Stomach (tissue), 9 donors: ENCODE measurements around the gene FAM107B. TPM values are rescaled to one million over a fixed set of nuclear protein-coding genes. Genes with fewer than 3 reads are reported as not detected.

Source experiments
- DNase-seq, 2 donors: peaks; one replicate each; pipeline versions ENCODE4 v3.0.0 to v3.0.0-alpha.2; 2013 to 2019
- H3K27ac ChIP-seq, 5 donors: fragments of 200-600 bp in 4 of 5; sonication (generic) in 4 of 5; one replicate each; pipeline ENCODE4 v1.5.1; 2013 to 2019; ENCODE audit warnings: mild to moderate bottlenecking in 1 of 5, moderate library complexity in 1 of 5
- H3K27me3 ChIP-seq, 3 donors: fragments of 200-600 bp; sonication (generic); one replicate each; pipeline ENCODE4 v1.5.1; 2017 to 2019; ENCODE audit warnings: mixed run types in 1 of 3
- H3K36me3 ChIP-seq, 4 donors: fragments of 200-600 bp; sonication (generic); 1 replicate in 3 of 4; 2 replicates in 1 of 4; pipeline ENCODE4 v1.5.1; 2016 to 2019
- H3K4me1 ChIP-seq, 4 donors: fragments of 200-600 bp; sonication (generic); one replicate each; pipeline ENCODE4 v1.5.1; 2016 to 2019
- H3K4me3 ChIP-seq, 4 donors: fragments of 200-600 bp; sonication (generic) in 3 of 4; one replicate each; pipeline ENCODE4 v1.5.1; 2016 to 2019; ENCODE audit warnings: mild to moderate bottlenecking in 1 of 4
- H3K9me3 ChIP-seq, 4 donors: fragments of 200-600 bp; sonication (generic); one replicate each; pipeline ENCODE4 v1.5.1; 2016 to 2019
- CTCF ChIP-seq, 7 experiments: fragments of 450-650 bp in 4 of 7; fragments of 200-600 bp in 3 of 7; sonication (generic) in 3 of 7; IDR thresholded peaks; one replicate each; pipeline ENCODE4 v1.5.1; 2016 to 2019; ENCODE audit warnings: antibody characterized with exemption in 7 of 7, control low read depth in 2 of 7, mild to moderate bottlenecking in 1 of 7
- EP300 ChIP-seq: sonication (generic); formaldehyde crosslinking; IDR thresholded peaks from one replicate; pipeline ENCODE4 v1.6.1; 2017; ENCODE audit warnings: antibody characterized with exemption
- POLR2A ChIP-seq, 4 donors: fragments of 450-650 bp; IDR thresholded peaks; one replicate each; pipeline ENCODE4 v1.6.1; 2016; ENCODE audit warnings: antibody characterized with exemption in 4 of 4, control low read depth in 2 of 4, mild to moderate bottlenecking in 1 of 4, moderate library complexity in 1 of 4
- POLR2AphosphoS5 ChIP-seq, 3 donors: sonication (generic); formaldehyde crosslinking; IDR thresholded peaks; one replicate each; pipeline ENCODE4 v1.6.1; 2016; ENCODE audit warnings: antibody characterized with exemption in 3 of 3
- WGBS, 5 donors: extraction: QIAGEN DNeasy Blood & Tissue Kit in 3 of 5; methylation state at CpG; one replicate each; pipeline versions ENCODE4 v1.1.5 to v1.1.7; 2013 to 2018; 5-methylcytosine and 5-hydroxymethylcytosine counted together
- intact Hi-C: fragments of 100-400 bp; cut with DNase I; formaldehyde crosslinking; loops from one replicate; pipeline ENCODE4 v1.15.1; 2023; ENCODE audit warnings: low total_unique reads
- polyA plus RNA-seq, 3 donors: library from polyadenylated mRNA; stranded (reverse); fragments of 200-250 nt; gene quantifications; one replicate each; pipeline ENCODE4 v1.2.3, GENCODE V29; 2013
- total RNA-seq, 5 donors: library from RNA; depleted of rRNA; stranded (reverse); fragments of >200 nt; gene quantifications; one replicate each; pipeline versions ENCODE4 v1.1.0 to v1.2.3, GENCODE V29; 2014 to 2016
- donor health status: healthy with polysubstance abuse.
- donor health status: Bipolar disorder and iron deficiency.
- donor health status: healthy.

Gene FAM107B
- total and polyA plus RNA-seq, 8 donors, result 18.7 to 397 (median 160) TPM

GRCh38 chr10:14530465-14530864 lies 244.2 kb downstream of the FAM107B start:
- WGBS, 5 donors, result 57 to 73% (median 69%) methylated on average over 5 of the region's 5 CpGs
- H3K36me3 ChIP-seq, result peaks cover 11 to 68% (median 45%) of the 10 kb centered on the region in 4 donors
- DNase-seq, result no peak
- peaks cover 25 to 89% (median 43%) of the 10 kb centered on the region in 4 donors for H3K4me1 ChIP-seq
- H3K27ac ChIP-seq, result no peak overlapping the region
- H3K4me3 ChIP-seq, result no peak overlapping the region
- intact Hi-C loops, result loop anchor here (10.0 kb wide), 1 partner anchor 294 kb away; no protein-coding TSS in a partner anchor
- H3K9me3 ChIP-seq, result no peaks in the 10 kb centered on the region
- TF ChIP-seq EP300 (no peak), POLR2A (IDR thresholded peaks at IDR 0.05) (no peak), POLR2AphosphoS5 (IDR thresholded peaks at IDR 0.05) (no peak), CTCF (IDR thresholded peaks at IDR 0.05) (no peak)
- H3K27me3 ChIP-seq, result no peaks in the 10 kb centered on the region

- intact Hi-C loops, result no loop called here
- Histone ChIP-seq H3K36me3 (peaks cover 11 to 61% (median 45%) of the 10 kb centered on the region in 4 donors), H3K4me1 (peaks cover 25 to 90% (median 46%) of the 10 kb centered on the region in 4 donors), H3K27ac (no peak overlapping the region), H3K9me3 (no peaks in the 10 kb centered on the region), H3K4me3 (no peak overlapping the region), H3K27me3 (no peaks in the 10 kb centered on the region)
- WGBS, 5 donors, result 51 to 67% (median 64%) methylated on average over 3 of the region's 3 CpGs
- DNase-seq, result no peak
- no peak for TF ChIP-seq EP300
- no peak for TF ChIP-seq POLR2AphosphoS5 (IDR thresholded peaks at IDR 0.05)
- no peak for TF ChIP-seq POLR2A (IDR thresholded peaks at IDR 0.05)
- no peak for TF ChIP-seq CTCF (IDR thresholded peaks at IDR 0.05)
Measured at GRCh38 chr10:14529351-14529750, 245.3 kb downstream of the FAM107B start.

GRCh38 chr10:14528450-14528849 lies 246.2 kb downstream of the FAM107B start:
- H3K4me3 ChIP-seq, result no peak overlapping the region
- H3K27me3 ChIP-seq, result no peaks in the 10 kb centered on the region
- no peak for TF ChIP-seq POLR2A (IDR thresholded peaks at IDR 0.05)
- no peak for TF ChIP-seq POLR2AphosphoS5 (IDR thresholded peaks at IDR 0.05)
- peak overlapping the region in 1 of 5 donors; percentile 1 for H3K27ac ChIP-seq
- WGBS, 5 donors, result 78 to 96% (median 95%) methylated on average over 2 of the region's 2 CpGs
- intact Hi-C loops, result no loop called here
- no peaks in the 10 kb centered on the region for H3K9me3 ChIP-seq
- peaks cover 11 to 52% (median 37%) of the 10 kb centered on the region in 4 donors for H3K36me3 ChIP-seq
- no peak for DNase-seq
- H3K4me1 ChIP-seq, result peaks cover 18 to 83% (median 42%) of the 10 kb centered on the region in 4 donors

GRCh38 chr10:14527915-14528314 lies 246.8 kb downstream of the FAM107B start:
- Histone ChIP-seq H3K27me3 (no peaks in the 10 kb centered on the region), H3K9me3 (no peaks in the 10 kb centered on the region), H3K4me1 (peaks cover 14 to 77% (median 38%) of the 10 kb centered on the region in 4 donors), H3K36me3 (peaks cover 11 to 52% (median 33%) of the 10 kb centered on the region in 4 donors), H3K4me3 (no peak overlapping the region), H3K27ac (peak overlapping the region in 1 of 5 donors; percentile 1)
- DNase-seq, result no peak
- 62 to 78% (median 65%) methylated on average over 3 of the region's 3 CpGs for WGBS, 5 donors
- TF ChIP-seq EP300, result no peak
- TF ChIP-seq CTCF (IDR thresholded peaks at IDR 0.05), result no peak
- TF ChIP-seq POLR2AphosphoS5 (IDR thresholded peaks at IDR 0.05), result no peak
- no peak for TF ChIP-seq POLR2A (IDR thresholded peaks at IDR 0.05)
- intact Hi-C loops, result no loop called here

GRCh38 chr10:14527134-14527844 lies 247.4 kb downstream of the FAM107B start:
- Histone ChIP-seq H3K27ac (peak overlapping the region in 4 of 5 donors; percentile 6 to 35 (median 20)), H3K27me3 (no peaks in the 10 kb centered on the region), H3K9me3 (no peaks in the 10 kb centered on the region), H3K4me1 (peaks cover 10 to 71% (median 35%) of the 10 kb centered on the region in 4 donors), H3K36me3 (peaks cover 11 to 54% (median 35%) of the 10 kb centered on the region in 4 donors), H3K4me3 (no peak overlapping the region)
- TF ChIP-seq EP300, result no peak
- TF ChIP-seq POLR2A (IDR thresholded peaks at IDR 0.05), result no peak
- no peak for TF ChIP-seq POLR2AphosphoS5 (IDR thresholded peaks at IDR 0.05)
- TF ChIP-seq CTCF (IDR thresholded peaks at IDR 0.05), result no peak
- DNase-seq, result no peak
- 67 to 81% (median 71%) methylated on average over 3 of the region's 3 CpGs for WGBS, 5 donors
- intact Hi-C loops, result no loop called here
